Loucy (cell line): ENCODE data around the gene GSDMA.

Experiments
- H2AFZ ChIP-seq: fragments of 200-600 bp; sonication (generic); 2 replicates; pipeline ENCODE4 v1.6.0; 2016; ENCODE audit warnings: antibody characterized with exemption, mild to moderate bottlenecking, low read length, moderate library complexity
- H3F3A ChIP-seq: fragments of 200-600 bp; 2 replicates; pipeline ENCODE4 v1.6.0; 2016; ENCODE audit warnings: antibody characterized with exemption, low read depth, mild to moderate bottlenecking
- H3K27me3 ChIP-seq: fragments of 200-600 bp; sonication (generic); 2 replicates; pipeline ENCODE4 v1.6.1; 2014; ENCODE audit warnings: low read length, mild to moderate bottlenecking; ENCODE audit not compliant: insufficient read depth, poor library complexity, severe bottlenecking
- H3K36me3 ChIP-seq: fragments of 200-600 bp; sonication (generic); 2 replicates; pipeline ENCODE4 v1.6.1; 2016; ENCODE audit warnings: low read length; ENCODE audit not compliant: insufficient read depth
- H3K4me1 ChIP-seq: fragments of 200-600 bp; sonication (generic); 2 replicates; pipeline ENCODE4 v1.5.1; 2014; ENCODE audit warnings: low read length, mild to moderate bottlenecking; ENCODE audit not compliant: insufficient read depth, poor library complexity, severe bottlenecking
- H3K4me2 ChIP-seq: fragments of 200-600 bp; sonication (generic); 2 replicates; pipeline ENCODE4 v1.6.0; 2014; ENCODE audit warnings: antibody characterized with exemption, low read length, low read depth, mild to moderate bottlenecking; ENCODE audit not compliant: poor library complexity, severe bottlenecking
- H3K4me3 ChIP-seq: fragments of 200-600 bp; sonication (generic); 2 replicates; pipeline ENCODE4 v1.5.1; 2014; ENCODE audit warnings: low read length, mild to moderate bottlenecking, mixed read lengths; ENCODE audit not compliant: poor library complexity, severe bottlenecking
- H3K79me2 ChIP-seq: fragments of 200-600 bp; sonication (generic); 2 replicates; pipeline ENCODE4 v1.6.1; 2014; ENCODE audit warnings: low read length; ENCODE audit not compliant: insufficient read depth
- H3K9ac ChIP-seq: fragments of 200-600 bp; sonication (generic); 2 replicates; pipeline ENCODE4 v1.6.0; 2014; ENCODE audit warnings: mild to moderate bottlenecking, low read depth, low read length, moderate library complexity; ENCODE audit not compliant: poor library complexity, severe bottlenecking
- H3K9me2 ChIP-seq: fragments of 200-600 bp; sonication (generic); replicated peaks from 2 replicates; pipeline ENCODE4 v1.6.1; 2016; ENCODE audit warnings: low read depth, low read length, mixed read lengths
- H3K9me3 ChIP-seq: fragments of 200-600 bp; sonication (generic); 2 replicates; pipeline ENCODE4 v1.6.1; 2014; ENCODE audit warnings: mild to moderate bottlenecking, antibody characterized with exemption, low read length, low read depth; ENCODE audit not compliant: insufficient read depth
- H4K20me1 ChIP-seq: fragments of 200-600 bp; sonication (generic); 2 replicates; pipeline ENCODE4 v1.6.0; 2014; ENCODE audit warnings: antibody characterized with exemption, low read length, mild to moderate bottlenecking; ENCODE audit not compliant: insufficient read depth, poor library complexity, severe bottlenecking
- CTCF ChIP-seq: fragments of 200-600 bp; sonication (generic); conservative IDR thresholded peaks from 2 replicates; pipeline ENCODE4 v1.5.1; 2014; ENCODE audit warnings: mild to moderate bottlenecking, antibody characterized with exemption, low read length
- EZH2phosphoT487 ChIP-seq: fragments of 200-600 bp; IDR thresholded peaks from 2 replicates; pipeline ENCODE4 v1.6.1; 2018; ENCODE audit warnings: antibody characterized with exemption, mild to moderate bottlenecking, moderate library complexity, borderline replicate concordance

GSDMA gene

GRCh38 chr17:40014375-40014980, 51.7 kb downstream of the GSDMA start:
- no peaks in the 10 kb centered on the region for H3K4me1 ChIP-seq
- no peak for TF ChIP-seq EZH2phosphoT487
- no peak for TF ChIP-seq CTCF
- no peak overlapping the region for H3K4me2 ChIP-seq

GRCh38 chr17:40015005-40015997, 52.5 kb downstream of the GSDMA start, which contains the start of gene CSF3:
Gene CSF3, plus strand, starts transcription at chr17:40015440. Its CDS starts 35 bp downstream, at chr17:40015475.
- Histone ChIP-seq H3K36me3 (no peaks in the 10 kb centered on the region; the same call in 1 of the 2 replicates), H3K9me2 (no peaks in the 10 kb centered on the region), H4K20me1 (no peaks in the 10 kb centered on the region), H3K79me2 (no peaks in the 10 kb centered on the region), H3K9ac (no peak within 1 kb of the TSS), H2AFZ (no peak within 1 kb of the TSS), H3K4me3 (no peak within 1 kb of the TSS), H3K27me3 (no peaks in the 10 kb centered on the region), H3K9me3 (no peaks in the 10 kb centered on the region), H3K4me2 (no peak within 1 kb of the TSS), H3F3A (no peaks in the 10 kb centered on the region), H3K4me1 (no peaks in the 10 kb centered on the region)
- TF ChIP-seq EZH2phosphoT487: no peak
- no peak for TF ChIP-seq CTCF

More at GRCh38 chr17:40014375-40014980, 51.7 kb downstream of the GSDMA start:
- H4K20me1 ChIP-seq: no peaks in the 10 kb centered on the region
- H3K79me2 ChIP-seq: no peaks in the 10 kb centered on the region
- H3K36me3 ChIP-seq: no peaks in the 10 kb centered on the region
- H3K9me2 ChIP-seq: no peaks in the 10 kb centered on the region
- H2AFZ ChIP-seq: no peak overlapping the region
- no peaks in the 10 kb centered on the region for H3F3A ChIP-seq
- H3K9ac ChIP-seq: no peak overlapping the region
- no peak overlapping the region for H3K4me3 ChIP-seq
- no peaks in the 10 kb centered on the region for H3K27me3 ChIP-seq
- H3K9me3 ChIP-seq: no peaks in the 10 kb centered on the region

- H3K79me2 ChIP-seq: no peaks in the 10 kb centered on the region
- H3K36me3 ChIP-seq: no peaks in the 10 kb centered on the region; the same call in 1 of the 2 replicates
- TF ChIP-seq EZH2phosphoT487: no peak
- TF ChIP-seq CTCF: no peak
- no peaks in the 10 kb centered on the region for H3F3A ChIP-seq
- H2AFZ ChIP-seq: no peak overlapping the region
- no peaks in the 10 kb centered on the region for H3K9me3 ChIP-seq
- H3K9ac ChIP-seq: no peak overlapping the region
- no peaks in the 10 kb centered on the region for H4K20me1 ChIP-seq
- H3K27me3 ChIP-seq: no peaks in the 10 kb centered on the region
- H3K9me2 ChIP-seq: no peaks in the 10 kb centered on the region
- H3K4me2 ChIP-seq: no peak overlapping the region
- H3K4me1 ChIP-seq: no peaks in the 10 kb centered on the region
- H3K4me3 ChIP-seq: no peak overlapping the region
Measured at GRCh38 chr17:40015998-40016985, 53.5 kb downstream of the GSDMA start.
